ENCODE measurements around the gene KCNJ18.
"Not testable (repeated sequence)": the region's sequence is repeated elsewhere in the genome, so short reads cannot be mapped to it uniquely, and the experiment has no call there.

- TF ChIP-seq, protein P1, sequence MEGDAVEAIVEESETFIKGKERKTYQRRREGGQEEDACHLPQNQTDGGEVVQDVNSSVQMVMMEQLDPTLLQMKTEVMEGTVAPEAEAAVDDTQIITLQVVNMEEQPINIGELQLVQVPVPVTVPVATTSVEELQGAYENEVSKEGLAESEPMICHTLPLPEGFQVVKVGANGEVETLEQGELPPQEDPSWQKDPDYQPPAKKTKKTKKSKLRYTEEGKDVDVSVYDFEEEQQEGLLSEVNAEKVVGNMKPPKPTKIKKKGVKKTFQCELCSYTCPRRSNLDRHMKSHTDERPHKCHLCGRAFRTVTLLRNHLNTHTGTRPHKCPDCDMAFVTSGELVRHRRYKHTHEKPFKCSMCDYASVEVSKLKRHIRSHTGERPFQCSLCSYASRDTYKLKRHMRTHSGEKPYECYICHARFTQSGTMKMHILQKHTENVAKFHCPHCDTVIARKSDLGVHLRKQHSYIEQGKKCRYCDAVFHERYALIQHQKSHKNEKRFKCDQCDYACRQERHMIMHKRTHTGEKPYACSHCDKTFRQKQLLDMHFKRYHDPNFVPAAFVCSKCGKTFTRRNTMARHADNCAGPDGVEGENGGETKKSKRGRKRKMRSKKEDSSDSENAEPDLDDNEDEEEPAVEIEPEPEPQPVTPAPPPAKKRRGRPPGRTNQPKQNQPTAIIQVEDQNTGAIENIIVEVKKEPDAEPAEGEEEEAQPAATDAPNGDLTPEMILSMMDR (conservative IDR thresholded peaks at IDR 0.05; ENCODE audit: low read length), result not testable (repeated sequence)
- TF ChIP-seq EZH2phosphoT487 (IDR thresholded peaks at IDR 0.05; ENCODE audit: borderline replicate concordance, low read depth, low read length), result not testable (repeated sequence)
These were observed 20.9 kb upstream of the KCNJ18 start for GRCh38 chr17:21671437-21671836.

All from OCI-LY7 (cell line).